Left hindlimb (tissue), 1 donor: ENCODE measurements around the gene CPSF6.
"Not testable (repeated sequence)": the region's sequence is repeated elsewhere in the genome, so short reads cannot be mapped to it uniquely, and the experiment has no call there.

Experiments used
- DNase-seq: peaks from one replicate; pipeline ENCODE4 v3.0.0-alpha.2; 2018

CPSF6 gene, protein sequence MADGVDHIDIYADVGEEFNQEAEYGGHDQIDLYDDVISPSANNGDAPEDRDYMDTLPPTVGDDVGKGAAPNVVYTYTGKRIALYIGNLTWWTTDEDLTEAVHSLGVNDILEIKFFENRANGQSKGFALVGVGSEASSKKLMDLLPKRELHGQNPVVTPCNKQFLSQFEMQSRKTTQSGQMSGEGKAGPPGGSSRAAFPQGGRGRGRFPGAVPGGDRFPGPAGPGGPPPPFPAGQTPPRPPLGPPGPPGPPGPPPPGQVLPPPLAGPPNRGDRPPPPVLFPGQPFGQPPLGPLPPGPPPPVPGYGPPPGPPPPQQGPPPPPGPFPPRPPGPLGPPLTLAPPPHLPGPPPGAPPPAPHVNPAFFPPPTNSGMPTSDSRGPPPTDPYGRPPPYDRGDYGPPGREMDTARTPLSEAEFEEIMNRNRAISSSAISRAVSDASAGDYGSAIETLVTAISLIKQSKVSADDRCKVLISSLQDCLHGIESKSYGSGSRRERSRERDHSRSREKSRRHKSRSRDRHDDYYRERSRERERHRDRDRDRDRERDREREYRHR

DNA sequence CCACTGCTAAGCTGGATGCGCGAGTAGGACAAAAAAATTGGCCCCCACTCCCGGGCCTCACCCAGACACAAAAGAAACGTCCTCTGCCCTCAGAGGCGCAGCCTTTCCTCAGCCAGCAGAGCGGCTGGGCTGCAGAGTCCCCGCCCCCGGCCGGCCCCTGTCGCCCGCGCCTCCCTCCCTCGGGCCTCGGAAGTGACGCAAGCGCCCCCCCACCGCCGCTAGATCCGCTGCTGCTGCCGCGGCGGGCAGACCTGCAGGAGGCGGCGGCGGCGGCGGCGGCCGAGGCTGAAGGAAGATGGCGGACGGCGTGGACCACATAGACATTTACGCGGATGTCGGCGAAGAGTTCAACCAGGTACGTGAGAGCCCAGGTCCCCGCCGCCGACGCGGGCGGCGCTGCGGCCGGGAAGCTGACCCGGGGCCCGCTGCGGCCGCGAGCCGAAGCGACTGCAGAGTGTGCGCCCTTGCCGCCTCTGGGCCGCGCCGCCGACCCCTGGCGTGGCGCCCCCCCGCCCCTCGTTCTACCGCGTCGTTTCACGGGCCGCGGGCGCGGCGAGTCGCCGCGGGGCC is at the start of gene CPSF6:
Gene CPSF6 (plus strand): TSS at position 218 of the 570 bp plus-strand sequence. CDS start 78 bp downstream, at position 296.
- DNase-seq: peak; percentile 97

DNA sequence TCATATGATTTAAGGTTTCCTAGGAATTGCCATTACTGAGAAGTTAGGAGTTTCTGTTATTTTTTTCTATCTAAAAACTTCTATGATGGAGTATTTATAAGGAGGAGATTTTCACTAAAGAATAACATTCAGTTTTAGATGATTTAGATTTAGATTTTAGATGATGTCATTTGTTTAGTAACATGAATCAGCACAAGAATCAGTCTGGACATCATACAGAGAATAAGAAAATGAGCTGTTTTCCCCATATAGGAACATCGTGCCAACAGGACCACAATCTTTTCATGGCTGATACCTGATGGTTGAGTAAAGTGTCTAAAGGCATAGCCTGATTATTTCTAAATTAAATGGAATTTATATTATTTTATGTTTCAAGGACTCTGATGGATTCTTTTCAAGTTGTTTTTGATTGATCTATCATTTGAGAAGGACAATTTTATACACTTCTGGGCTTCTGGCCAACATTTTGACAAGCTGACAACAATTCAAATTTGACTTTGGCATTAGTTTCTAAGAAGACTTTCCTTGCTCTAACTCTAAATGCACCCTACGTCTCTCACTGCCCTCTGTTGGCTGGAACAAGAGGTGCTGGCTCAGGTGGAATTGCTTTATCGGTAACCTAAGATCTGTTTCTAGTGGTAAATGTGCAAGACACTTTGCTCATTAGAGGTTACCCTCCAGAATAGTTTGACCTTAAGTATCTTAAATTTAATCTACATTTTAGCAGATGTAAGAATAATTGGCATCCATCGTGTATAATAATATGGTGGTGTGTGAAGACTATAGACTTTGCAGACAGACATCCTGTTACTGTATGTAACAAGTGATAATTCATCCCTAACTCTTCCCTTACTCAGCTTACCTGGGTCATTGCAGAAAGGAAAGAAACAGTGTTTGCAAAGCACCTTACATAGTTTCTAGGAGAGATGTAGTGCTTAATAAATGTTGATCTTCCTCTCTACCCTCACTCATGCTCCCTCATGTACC is 42.8 kb upstream of the CPSF6 start:
- DNase-seq: no peak

DNA sequence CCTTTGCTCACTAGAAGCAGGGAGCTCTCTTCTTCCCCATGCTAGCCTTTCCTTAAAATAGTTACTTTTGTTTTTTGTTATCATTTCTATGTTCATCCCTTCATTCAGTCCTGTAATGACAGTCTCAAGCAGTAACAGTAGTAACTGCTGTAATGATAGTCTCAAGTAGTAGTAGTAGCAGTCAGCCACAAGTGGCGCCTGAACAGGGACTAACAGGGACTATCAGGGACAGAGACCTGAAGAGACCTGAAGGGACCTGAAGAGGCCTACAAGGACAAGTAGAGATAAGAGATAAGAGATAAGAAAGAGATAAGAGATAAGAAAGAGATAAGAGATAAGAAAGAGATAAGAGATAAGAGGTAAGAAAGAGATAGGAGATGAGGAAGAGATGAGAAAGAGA is 39.4 kb upstream of the CPSF6 start:
- not testable (repeated sequence) for DNase-seq

DNA sequence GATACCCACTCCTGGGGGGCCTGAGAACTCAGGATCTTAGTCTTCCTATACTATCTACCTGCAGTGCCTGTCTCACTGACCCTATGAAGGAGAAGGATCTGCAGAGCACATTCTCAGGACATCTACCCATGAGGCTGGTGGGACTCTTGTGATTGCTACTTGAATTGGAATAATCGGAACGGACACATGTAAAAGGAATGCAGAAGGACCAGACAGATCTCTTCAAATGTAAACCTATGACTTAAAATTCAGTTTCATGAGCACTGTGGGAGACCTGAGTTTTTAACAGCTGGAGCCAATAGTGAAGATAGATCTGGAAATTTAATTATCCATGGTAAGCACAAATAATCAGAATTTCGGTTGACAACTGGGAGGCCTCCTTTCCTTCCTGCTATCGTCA is 35.2 kb upstream of the CPSF6 start:
- DNase-seq: no peak

DNA sequence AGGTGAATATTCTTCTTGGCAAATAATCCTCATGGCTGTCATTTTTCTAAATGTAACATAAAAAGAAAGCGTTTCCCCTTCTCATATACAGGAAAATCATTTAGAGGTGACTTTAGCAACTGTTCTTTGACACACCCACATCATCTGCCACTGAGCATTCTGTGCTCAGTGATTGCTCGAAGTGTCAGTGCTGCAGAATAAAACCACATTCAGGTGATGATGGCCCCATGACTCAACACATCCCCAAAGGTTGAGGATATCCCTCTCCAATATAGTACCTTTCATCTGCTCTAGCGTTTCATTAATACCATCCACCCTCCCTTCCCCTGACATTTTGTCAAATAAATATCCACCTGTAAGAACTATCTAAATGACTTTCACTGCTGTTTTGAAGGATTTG is 28.7 kb upstream of the CPSF6 start:
- DNase-seq: no peak

DNA sequence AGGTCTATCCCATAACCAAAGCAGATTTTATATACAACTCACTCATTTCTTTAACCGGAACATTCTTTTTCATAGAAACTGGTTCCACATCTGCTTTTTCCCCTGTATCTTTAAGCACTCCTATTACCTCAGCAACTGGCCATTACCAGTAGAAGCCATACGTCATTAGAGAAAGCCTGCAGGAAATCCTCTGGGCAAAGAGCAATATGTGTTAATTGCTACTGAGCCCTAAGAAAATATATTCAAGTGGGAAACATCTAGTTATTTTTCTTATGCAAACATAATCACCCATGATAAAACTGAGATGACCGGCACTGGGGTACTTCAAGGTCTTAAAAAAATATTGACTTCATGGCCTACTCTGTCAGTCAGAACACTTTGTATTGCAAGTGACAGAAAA is 28.2 kb upstream of the CPSF6 start:
- DNase-seq: no peak

DNA sequence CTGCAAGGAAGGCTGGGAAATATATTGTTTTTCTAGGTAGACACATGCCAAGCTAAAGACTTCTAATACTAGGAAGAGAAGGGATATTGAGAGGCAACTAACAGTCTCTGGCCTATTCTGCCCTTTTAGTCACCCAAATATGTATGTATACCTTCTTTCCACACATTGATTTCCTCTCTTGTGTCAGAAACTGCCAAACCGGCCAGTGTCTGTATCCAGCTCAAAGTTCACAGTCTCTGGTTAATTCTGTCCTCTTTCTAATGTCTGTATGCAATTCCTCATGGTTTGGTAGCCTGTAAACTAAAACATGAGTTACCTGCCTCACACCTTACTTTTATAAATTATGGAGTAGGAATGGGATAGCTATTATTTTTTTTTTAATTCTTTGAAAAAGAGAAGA is 25.2 kb upstream of the CPSF6 start:
- DNase-seq: no peak

DNA sequence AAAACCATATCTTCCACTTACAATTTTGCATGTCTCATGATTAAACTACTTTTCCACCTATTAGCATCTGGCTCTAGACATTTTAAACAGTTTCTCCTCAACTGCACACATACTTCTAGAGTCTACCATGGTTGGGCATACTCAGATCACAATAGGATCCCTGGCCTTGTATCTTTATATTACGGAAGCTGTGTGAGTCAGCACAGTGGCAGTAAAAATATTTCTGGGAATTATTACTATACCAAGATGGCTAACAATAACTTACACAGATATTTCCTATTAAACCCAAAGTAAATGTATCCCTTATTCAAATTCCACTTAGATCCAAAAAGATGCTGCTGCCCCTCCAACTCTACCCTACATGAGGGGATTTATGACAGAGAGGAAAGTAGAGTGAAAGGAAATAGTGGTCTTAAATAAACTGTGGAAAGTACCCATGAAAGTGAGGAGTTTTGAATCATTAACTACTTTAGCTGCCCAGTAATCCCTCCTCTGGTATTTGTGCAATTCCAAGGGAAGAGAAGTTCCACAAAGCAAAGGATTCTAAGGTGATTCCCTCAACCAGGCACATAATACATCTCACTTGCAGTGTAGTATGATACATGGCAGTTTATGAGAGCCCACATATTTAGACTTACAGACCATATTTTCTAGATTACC is 14.0 kb upstream of the CPSF6 start:
- no peak for DNase-seq

DNA sequence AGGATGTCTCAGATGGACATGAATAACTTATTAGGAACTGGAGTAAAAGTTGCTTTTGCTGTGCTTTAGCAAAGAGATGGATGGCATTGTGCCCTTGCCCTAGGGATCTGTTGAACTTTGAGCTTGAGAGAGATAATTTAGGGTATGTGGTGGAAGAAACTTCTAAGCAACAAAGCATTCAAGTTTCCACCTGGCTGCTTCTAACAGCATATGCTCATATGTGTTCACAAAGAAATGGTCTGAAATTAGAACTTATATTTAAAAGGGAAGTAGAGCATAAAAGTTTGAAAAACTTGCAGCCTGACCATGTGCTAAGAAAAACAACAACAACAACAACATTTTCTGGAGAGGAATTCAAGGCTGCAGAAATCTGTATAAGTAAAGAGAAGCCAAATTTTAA is 7.9 kb upstream of the CPSF6 start:
- no peak for DNase-seq

DNA sequence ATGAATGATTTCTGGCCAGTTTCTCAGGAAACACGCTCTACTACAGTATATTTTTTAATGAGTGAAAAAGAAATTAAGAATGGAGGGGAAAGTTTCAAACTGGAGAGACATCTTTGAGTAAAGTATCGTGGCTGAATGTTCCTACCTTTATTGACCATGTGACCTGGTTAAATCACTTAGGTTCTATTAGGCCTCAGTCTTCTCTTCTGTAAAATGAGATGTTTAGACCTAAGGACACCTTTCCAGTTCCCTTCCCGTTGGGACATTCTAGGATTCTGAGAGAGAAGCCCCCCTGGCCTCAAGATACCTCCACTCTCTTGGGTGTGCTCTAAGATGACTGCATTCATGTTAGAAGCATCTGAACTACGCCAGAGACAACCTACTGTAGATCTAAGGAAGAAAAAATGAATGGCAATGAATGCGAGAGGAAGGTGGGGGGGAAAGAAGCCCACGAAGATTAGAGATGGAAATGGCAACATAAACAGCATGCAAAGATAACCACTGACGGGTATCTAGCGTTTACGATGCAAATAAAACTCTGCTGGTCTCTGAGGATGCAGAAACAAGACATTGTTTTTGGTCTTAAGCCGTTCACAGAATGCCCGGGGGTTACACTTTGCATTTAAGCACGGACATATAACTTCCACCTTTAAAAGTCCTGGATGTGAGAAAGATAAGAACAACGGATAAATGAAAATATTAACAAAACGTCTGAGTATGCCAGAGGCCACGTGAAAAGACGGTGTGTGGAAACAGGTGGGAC is 599 bp upstream of the CPSF6 start:
- no peak for DNase-seq

DNA sequence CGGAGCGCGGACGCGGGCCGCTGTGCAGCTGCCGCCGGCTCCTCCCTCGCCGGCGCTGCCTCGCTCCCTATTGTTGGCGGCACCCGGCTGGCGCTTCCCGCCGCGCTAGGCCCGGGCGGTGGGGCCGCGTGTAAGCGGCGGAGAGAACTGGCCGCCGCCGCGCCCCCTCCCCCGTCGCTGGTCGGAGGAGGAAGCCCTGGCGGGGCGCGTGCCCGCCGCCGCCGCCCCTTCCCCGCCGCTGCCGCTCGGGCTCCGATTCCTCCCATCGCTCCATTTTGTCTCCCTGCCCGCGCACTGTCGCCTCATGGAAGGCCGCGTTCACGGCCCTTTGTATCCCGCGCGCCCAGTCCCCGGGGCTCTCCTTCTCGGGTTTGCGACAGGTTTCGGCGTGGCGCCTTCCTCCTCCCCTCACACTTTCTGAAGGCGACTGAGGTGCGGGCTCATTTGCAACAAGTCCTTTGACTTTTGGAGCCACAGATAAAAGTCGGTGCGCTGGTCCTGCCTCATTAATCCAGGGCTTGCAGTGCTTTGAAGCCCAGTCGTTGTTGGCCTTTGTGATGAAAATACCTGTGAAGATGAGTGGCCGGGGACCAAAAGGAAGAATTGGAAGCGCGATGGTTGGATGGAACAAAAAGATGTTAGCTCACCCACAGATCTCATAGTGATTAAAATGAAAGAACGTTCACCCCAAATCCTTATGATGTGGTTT is 707 bp downstream of the CPSF6 start:
- peak; percentile 61 for DNase-seq

DNA sequence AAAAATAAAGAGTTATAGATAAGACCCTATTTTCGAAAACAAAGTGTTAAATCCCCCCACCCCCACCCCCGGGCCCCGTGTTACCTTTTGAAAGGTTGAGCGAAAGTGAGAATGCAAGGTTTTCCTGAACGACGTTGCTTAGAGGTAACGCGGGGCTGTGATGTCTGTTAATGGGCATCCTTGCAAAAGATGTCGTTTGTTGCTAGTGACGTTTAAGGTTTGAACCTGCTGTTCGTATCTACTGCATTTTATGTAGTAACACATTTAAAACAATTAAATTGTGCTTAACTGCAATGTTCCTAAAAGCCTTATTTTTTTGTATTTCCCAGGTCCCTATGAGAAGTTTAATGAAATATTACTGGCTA is 1.2 kb downstream of the CPSF6 start:
- no peak for DNase-seq

DNA sequence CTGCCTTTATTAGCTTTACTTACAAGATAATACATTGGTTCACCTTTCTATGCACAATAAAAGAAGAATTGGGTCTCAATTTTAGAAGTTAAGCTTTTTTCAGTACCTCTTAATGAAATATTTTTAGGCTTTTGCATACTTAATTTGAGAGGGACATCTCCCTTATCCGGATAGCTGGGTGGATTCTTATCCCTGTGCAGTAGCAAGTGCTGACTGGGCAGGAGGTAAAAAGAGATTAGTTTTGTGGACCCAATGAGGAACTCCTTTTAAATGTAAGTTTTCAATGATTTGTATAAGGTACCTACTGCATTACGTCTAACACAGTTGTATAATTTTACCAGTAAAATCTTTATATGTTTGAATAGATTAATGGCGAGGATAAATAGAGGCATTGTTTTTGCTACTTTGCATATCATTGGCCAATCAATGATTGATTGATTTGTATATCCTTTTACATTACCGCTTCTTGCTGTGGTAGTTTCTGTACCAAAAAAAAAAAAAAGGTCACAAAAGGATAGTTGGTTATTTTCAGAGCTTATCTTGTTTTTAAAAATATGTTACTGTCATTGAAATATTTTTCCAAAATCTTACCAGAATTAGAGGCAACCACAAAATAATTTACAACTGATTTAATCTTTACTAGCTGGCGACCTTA is 2.2 kb downstream of the CPSF6 start:
- no peak for DNase-seq

DNA sequence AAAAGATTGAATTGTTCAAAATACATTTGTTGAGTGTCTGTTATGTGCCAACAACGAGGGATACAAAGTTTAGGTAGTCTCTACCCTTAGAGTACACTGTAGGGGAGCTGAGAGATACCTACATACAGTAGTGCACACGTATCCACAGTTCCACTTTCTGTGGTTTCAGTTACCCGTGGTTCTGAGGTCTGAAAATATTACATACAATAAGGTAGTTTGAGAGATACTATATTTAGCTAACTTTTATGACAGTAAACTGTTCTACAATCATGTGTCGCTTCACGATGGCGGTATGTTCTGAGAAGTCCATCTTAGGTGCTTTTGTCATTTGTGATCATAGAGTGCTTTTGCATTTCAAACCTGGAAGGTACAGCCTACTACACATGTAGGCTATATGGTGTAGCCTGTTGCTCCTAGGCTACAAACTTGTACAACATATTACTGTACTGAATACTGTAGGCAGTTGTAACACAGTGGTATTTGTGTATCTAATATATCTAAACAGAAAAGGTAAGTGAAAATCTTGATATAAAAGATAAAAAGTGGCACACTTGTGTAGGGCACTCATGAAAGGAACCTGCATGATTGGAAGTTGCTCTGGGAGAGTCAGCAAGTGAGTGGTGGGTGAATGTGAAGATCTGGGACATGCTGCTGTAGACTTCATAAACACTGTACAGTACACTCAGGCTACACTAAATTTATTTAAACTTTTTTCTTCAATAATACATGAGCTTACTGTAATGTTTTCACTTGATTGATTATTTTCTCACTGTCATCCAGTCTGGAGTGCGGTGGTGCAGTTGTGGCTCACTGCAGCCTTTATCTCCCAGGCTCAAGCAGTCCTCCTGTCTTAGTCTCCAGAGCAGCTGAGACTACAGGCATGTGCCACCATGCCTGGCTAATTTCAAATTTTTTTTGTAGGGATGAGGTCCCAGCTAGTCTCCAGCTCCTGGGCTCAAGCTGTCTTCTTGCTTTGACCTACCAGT is 4.0 kb downstream of the CPSF6 start:
- no peak for DNase-seq

DNA sequence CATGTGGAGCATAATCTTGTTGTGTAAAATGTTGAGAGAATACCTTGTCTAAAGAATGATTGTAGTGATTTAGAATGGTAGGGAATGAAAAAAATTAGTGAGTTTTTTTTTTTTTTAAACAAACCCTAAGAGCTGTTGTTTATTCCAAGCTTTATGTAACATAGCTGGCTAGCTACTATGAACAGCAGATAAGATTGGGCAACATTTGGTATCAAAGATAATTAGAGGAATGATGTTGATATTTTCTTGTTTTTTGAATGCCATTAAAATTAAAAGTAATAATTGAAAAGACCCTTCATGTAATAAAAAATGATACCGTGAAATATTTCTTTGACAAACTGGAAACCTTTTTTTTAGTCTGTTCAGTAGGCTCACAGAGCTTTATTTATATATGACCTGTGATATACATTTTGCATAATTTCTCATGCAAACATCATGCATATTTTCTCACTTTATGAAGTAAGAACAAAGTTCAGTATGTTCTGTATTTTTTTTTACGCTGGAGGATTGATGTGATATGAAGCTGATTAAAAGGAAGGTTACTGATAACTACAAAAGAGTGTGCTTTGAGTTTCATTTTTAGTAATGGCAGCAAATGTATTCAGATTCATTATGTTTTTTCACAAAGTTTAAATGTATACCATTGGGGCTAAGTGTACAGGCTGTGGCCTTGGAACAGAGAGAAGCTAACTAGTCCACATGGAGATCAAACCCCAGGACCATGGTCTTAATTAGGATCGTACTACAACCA is 8.1 kb downstream of the CPSF6 start:
- DNase-seq: no peak

DNA sequence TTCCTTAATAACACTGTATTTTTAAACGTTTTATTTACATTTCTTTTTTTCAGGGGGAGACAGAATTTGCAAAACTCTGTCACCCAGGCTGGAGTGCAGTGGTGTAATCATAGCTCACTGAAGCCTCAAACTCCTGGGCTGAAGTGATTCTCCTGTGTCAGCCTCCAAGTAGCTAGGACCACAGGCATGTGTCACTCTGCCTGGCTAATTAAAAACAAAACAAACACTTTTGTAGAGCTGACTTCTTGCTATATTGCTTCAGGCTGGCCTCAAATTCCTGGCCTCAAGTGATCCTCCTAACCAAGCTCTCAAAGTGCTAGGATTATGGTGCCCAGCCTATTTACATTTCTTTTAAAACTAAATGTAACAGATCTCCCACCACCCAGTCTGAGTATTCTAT is 12.7 kb downstream of the CPSF6 start:
- DNase-seq: no peak

DNA sequence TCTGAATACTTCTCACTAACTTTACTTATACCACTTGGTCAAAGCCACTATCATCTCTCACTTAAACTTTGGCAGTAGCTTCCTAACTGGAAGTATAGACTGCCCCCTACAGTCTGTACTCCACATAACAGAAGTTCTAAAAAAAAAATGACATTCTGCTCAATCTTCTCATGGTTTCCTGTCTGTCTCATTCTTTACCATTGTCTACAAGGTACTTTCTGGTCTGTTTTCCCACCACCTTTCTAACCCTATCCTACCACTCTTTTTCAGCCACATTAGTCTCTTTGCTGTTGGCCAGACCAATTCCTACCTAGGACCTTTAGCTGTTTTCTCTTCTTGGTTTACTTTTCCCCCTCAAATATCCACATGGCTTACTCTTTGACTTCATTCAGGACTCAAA is 14.7 kb downstream of the CPSF6 start:
- DNase-seq: no peak

DNA sequence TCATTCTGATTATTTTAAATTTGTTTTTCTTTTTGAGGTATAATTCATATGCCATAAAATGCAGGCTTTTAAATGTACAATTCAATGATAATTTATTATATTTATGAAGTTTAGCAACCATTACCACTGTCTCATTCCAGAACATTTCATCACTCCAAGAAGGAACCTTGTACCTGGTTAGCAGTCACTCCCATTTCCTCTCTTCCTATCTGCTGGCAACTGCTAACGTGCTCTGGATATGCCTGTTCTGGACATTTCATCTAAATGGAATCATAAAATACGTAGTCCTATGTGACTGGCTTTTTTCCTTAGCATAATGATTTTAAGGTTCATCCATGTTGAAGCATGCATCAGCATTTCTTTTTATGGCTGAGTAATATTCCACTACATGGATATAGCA is 15.5 kb downstream of the CPSF6 start:
- DNase-seq: no peak

DNA sequence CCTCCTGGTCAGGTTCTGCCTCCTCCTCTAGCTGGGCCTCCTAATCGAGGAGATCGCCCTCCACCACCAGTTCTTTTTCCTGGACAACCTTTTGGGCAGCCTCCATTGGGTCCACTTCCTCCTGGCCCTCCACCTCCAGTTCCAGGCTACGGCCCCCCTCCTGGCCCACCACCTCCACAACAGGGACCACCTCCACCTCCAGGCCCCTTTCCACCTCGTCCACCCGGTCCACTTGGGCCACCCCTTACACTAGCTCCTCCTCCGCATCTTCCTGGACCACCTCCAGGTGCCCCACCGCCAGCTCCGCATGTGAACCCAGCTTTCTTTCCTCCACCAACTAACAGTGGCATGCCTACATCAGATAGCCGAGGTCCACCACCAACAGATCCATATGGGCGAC is 19.3 kb downstream of the CPSF6 start:
- DNase-seq: no peak
